MM.1S (cell line): Measurements from ENCODE around the gene ALKBH5.

Experiments used
- DNase-seq: peaks from one replicate; pipeline ENCODE4 v3.0.0-alpha.2; 2015
- H2AFZ ChIP-seq: fragments of 300-600 bp; sonication (generic); 2 replicates; pipeline ENCODE4 v1.6.0; 2016; ENCODE audit warnings: antibody characterized with exemption, low read length
- H3F3A ChIP-seq: fragments of 300-600 bp; sonication (generic); 2 replicates; pipeline ENCODE4 v1.6.1; 2016; ENCODE audit warnings: mild to moderate bottlenecking, antibody characterized with exemption, low read length, moderate library complexity, mixed read lengths; ENCODE audit not compliant: insufficient read depth
- H3K27ac ChIP-seq: fragments of 300-600 bp; sonication (generic); 2 replicates; pipeline ENCODE4 v1.5.1; 2016; ENCODE audit warnings: mild to moderate bottlenecking, low read length
- H3K27me3 ChIP-seq: fragments of 300-600 bp; sonication (generic); replicated peaks from 2 replicates; pipeline ENCODE4 v1.6.0; 2016; ENCODE audit warnings: low read length; ENCODE audit not compliant: insufficient read depth
- H3K36me3 ChIP-seq: fragments of 300-600 bp; sonication (generic); replicated peaks from 2 replicates; pipeline ENCODE4 v1.6.1; 2016; ENCODE audit warnings: mild to moderate bottlenecking, low read length, mixed read lengths; ENCODE audit not compliant: insufficient read depth
- H3K4me1 ChIP-seq: fragments of 300-600 bp; sonication (generic); 2 replicates; pipeline ENCODE4 v1.6.1; 2016; ENCODE audit warnings: low read length, mixed read lengths
- H3K4me2 ChIP-seq: fragments of 300-600 bp; sonication (generic); 2 replicates; pipeline ENCODE4 v1.6.0; 2016; ENCODE audit warnings: low read depth, low read length
- H3K4me3 ChIP-seq: fragments of 300-600 bp; sonication (generic); 2 replicates; pipeline ENCODE4 v1.5.1; 2016; ENCODE audit warnings: low read length, mixed read lengths
- H3K79me2 ChIP-seq: fragments of 300-600 bp; sonication (generic); 2 replicates; pipeline ENCODE4 v1.6.1; 2016; ENCODE audit warnings: mixed run types, low read length, mixed read lengths
- H3K9ac ChIP-seq: fragments of 300-600 bp; sonication (generic); 2 replicates; pipeline ENCODE4 v1.6.1; 2016; ENCODE audit warnings: low read length, mixed read lengths
- H3K9me2 ChIP-seq: fragments of 300-600 bp; sonication (generic); replicated peaks from 2 replicates; pipeline ENCODE4 v1.6.1; 2016; ENCODE audit warnings: mild to moderate bottlenecking, low read length, mixed read lengths; ENCODE audit not compliant: insufficient read depth
- H3K9me3 ChIP-seq: fragments of 300-600 bp; sonication (generic); replicated peaks from 2 replicates; pipeline ENCODE4 v1.6.1; 2016; ENCODE audit warnings: mild to moderate bottlenecking, low read length, mixed read lengths; ENCODE audit not compliant: insufficient read depth
- H4K20me1 ChIP-seq: fragments of 300-600 bp; sonication (generic); 2 replicates; pipeline ENCODE4 v1.6.1; 2016; ENCODE audit warnings: mild to moderate bottlenecking, low read length, moderate library complexity, mixed read lengths; ENCODE audit not compliant: insufficient read depth
- CTCF ChIP-seq: fragments of 300-600 bp; sonication (generic); IDR thresholded peaks from 2 replicates; pipeline ENCODE4 v1.5.1; 2016; ENCODE audit warnings: antibody characterized with exemption, low read length, mixed read lengths
- EZH2 ChIP-seq: fragments of 300-600 bp; sonication (generic); optimal IDR thresholded peaks from 2 replicates; pipeline ENCODE3; 2017; ENCODE audit warnings: low read depth, mild to moderate bottlenecking, antibody characterized with exemption, low read length, mixed read lengths
- EZH2phosphoT487 ChIP-seq: fragments of 300-600 bp; sonication (generic); IDR thresholded peaks from 2 replicates; pipeline ENCODE4 v1.6.1; 2018; ENCODE audit warnings: antibody characterized with exemption, low read length

Gene ALKBH5

GRCh38 chr17:18201108-18201507 is 17.5 kb downstream of the ALKBH5 start:
- Histone ChIP-seq H3K27ac (no peak overlapping the region), H3K36me3 (0 out of 2 replicates have a peak, but pooled peaks cover 5% of the 10 kb centered on the region), H3K9ac (no peak overlapping the region), H3K9me3 (no peaks in the 10 kb centered on the region), H4K20me1 (peaks cover 3% of the 10 kb centered on the region; the same call in 1 of the 2 replicates), H3K9me2 (no peaks in the 10 kb centered on the region), H3K79me2 (peaks cover 88% of the 10 kb centered on the region), H3K4me2 (no peak overlapping the region), H3K4me1 (no peaks in the 10 kb centered on the region), H3F3A (no peaks in the 10 kb centered on the region), H3K27me3 (no peaks in the 10 kb centered on the region), H2AFZ (no peak overlapping the region), H3K4me3 (no peak overlapping the region)
- TF ChIP-seq EZH2phosphoT487: no peak
- no peak for TF ChIP-seq CTCF
- TF ChIP-seq EZH2: no peak
- DNase-seq: no peak

- Histone ChIP-seq H3K27me3 (no peaks in the 10 kb centered on the region), H3K27ac (no peak overlapping the region), H3K9ac (no peak overlapping the region), H3K79me2 (peaks cover 73% of the 10 kb centered on the region), H3K4me2 (no peak overlapping the region), H3F3A (no peaks in the 10 kb centered on the region), H3K4me3 (no peak overlapping the region), H3K9me2 (no peaks in the 10 kb centered on the region), H2AFZ (no peak overlapping the region), H3K4me1 (no peaks in the 10 kb centered on the region), H3K9me3 (no peaks in the 10 kb centered on the region), H3K36me3 (0 out of 2 replicates have a peak, but pooled peaks cover 7% of the 10 kb centered on the region), H4K20me1 (no peaks in the 10 kb centered on the region; the same call in 1 of the 2 replicates)
- no peak for DNase-seq
- TF ChIP-seq EZH2phosphoT487 (no peak), EZH2 (no peak), CTCF (no peak)
Observed at GRCh38 chr17:18203308-18203707, 19.7 kb downstream of the ALKBH5 start.

GRCh38 chr17:18205861-18206260 is 22.2 kb downstream of the ALKBH5 start:
- H3K9ac ChIP-seq: no peak overlapping the region
- H3K4me1 ChIP-seq: no peaks in the 10 kb centered on the region
- H3K36me3 ChIP-seq: peaks cover 12% of the 10 kb centered on the region
- no peak overlapping the region for H3K4me3 ChIP-seq
- no peak for TF ChIP-seq CTCF
- no peak for TF ChIP-seq EZH2
- TF ChIP-seq EZH2phosphoT487: no peak
- H2AFZ ChIP-seq: no peak overlapping the region
- H4K20me1 ChIP-seq: no peaks in the 10 kb centered on the region
- no peaks in the 10 kb centered on the region for H3K9me3 ChIP-seq
- H3F3A ChIP-seq: no peaks in the 10 kb centered on the region
- no peak overlapping the region for H3K4me2 ChIP-seq
- no peak overlapping the region for H3K27ac ChIP-seq
- no peaks in the 10 kb centered on the region for H3K27me3 ChIP-seq
- H3K79me2 ChIP-seq: peaks cover 49% of the 10 kb centered on the region
- no peaks in the 10 kb centered on the region for H3K9me2 ChIP-seq
- no peak for DNase-seq
